D721Med (cell line): ENCODE results near the gene TGFB3.
A peak's percentile ranks its signal among the peaks of the same experiment; 100 is the strongest.
"Not testable (repeated sequence)": the region's sequence is repeated elsewhere in the genome, so short reads cannot be mapped to it uniquely, and the experiment has no call there.

Source experiments
- DNase-seq: peaks from one replicate; pipeline ENCODE4 v3.0.0; 2011; ENCODE audit warnings: low spot score; ENCODE audit not compliant: insufficient read length
- FAIRE-seq: peaks from 2 replicates; lab custom pipeline; 2011; peaks lifted over from hg19 to GRCh38; lab: Jason Lieb, UNC
- CTCF ChIP-seq: IDR thresholded peaks from 2 replicates; pipeline ENCODE4 v1.5.1; 2012; ENCODE audit warnings: mild to moderate bottlenecking, control low read depth; ENCODE audit not compliant: insufficient read depth; ENCODE audit errors: missing control alignments

TGFB3 gene

DNA sequence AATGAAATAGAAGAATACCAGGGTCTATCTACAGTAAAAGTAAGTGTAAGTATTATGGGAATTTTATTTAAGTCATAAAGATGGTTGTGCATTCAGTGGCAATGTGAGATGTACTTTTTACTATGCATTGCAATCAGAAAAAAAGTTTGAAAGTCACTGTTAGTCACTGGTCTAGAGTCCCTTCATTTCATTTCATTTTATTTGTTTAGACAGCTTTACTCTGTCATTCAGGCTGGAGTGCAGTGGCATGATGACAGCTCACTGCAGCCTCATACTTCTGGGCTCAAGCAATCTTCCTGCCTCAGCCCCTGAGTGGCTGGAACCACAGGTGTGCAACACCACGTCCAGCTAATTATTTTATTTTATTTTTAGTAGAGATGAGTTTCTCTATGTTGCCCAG lies 42.6 kb downstream of the TGFB3 start:
- FAIRE-seq (no peak), DNase-seq (no peak)
- no peak for TF ChIP-seq CTCF

DNA sequence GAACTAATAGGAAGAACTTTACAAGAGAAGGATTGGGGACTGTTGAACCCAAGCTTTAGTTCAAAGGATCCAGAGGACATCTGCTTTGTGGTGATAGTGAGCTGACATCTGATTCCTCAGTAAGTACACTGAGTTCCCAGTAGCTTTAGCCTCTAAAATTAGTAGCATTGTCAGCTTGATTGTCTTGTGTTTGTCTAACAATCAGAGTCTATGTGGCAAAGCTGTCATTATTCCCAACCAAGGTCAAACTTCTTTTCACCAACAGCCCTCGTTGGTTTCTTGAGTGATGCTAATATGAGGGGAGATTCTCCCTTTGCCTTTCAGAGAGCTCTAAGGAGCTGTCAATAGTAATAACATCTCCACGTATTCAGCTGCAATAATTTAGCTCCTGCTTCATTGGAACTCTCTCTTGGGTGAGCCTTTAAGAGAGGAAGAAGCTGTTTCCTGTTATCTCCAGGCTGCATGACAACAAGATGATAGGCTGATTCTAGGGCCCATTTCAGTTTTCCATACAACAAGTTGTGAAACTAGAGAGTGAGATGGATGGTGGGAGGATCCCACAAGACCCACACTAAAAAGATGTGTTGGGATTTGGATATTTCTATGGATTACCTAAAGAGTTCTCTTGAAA lies 46.7 kb downstream of the TGFB3 start:
- TF ChIP-seq CTCF: no peak
- DNase-seq (no peak), FAIRE-seq (no peak)

GRCh38 chr14:75933712-75934296 lies 48.0 kb downstream of the TGFB3 start:
- DNase-seq (no peak), FAIRE-seq (no peak)
- TF ChIP-seq CTCF: no peak

GRCh38 chr14:75928690-75929181 lies 53.1 kb downstream of the TGFB3 start:
- no peak for TF ChIP-seq CTCF
- no peak for DNase-seq
- FAIRE-seq: peak; percentile 84

- no peak for TF ChIP-seq CTCF
- FAIRE-seq: peak; percentile 6
- DNase-seq: no peak
Measured at GRCh38 chr14:75927564-75928087, 54.2 kb downstream of the TGFB3 start.

- DNase-seq (no peak), FAIRE-seq (peak; percentile 64)
- TF ChIP-seq CTCF: no peak
Measured at GRCh38 chr14:75926431-75927115, 55.2 kb downstream of the TGFB3 start.

DNA sequence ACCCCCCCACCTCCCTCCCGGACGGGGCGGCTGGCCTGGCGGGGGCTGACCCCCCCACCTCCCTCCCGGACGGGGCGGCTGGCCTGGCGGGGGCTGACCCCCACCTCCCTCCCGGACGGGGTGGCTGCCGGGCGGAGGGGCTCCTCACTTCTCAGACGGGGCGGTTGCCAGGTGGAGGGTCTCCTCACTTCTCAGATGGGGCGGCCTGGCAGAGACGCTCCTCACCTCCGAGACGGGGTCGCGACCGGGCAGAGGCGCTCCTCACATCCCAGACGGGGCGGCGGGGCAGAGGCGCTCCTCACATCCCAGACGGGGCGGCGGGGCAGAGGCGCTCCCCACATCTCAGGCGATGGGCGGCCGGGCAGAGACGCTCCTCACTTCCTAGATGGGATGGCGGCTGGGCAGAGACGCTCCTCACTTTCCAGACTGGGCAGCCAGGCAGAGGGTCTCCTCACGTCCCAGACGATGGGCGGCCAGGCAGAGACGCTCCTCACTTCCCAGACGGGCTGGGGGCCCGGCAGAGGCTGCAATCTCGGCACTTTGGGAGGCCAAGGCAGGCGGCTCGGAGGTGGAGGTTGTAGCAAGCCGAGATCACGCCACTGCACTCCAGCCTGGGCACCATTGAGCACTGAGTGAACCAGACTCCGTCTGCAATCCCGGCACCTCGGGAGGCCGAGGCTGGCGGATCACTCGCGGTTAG lies 56.5 kb downstream of the TGFB3 start:
- FAIRE-seq, DNase-seq: not testable (repeated sequence)

DNA sequence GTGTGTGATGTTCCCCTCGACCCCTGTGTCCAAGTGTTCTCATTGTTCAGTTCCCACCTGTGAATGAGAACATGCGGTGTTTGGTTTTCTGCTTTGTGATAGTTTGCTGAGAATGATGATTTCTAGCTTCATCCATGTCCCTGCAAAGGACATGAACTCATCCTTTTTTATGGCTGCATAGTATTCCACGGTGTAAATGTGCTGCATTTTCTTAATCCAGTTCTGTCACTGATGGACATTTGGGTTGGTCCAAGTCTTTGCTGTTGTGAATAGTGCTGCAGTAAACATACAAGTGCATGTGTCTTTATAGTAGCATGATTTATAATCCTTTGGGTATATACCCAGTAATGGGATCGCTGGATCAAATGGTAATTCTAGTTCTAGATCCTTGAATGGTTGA lies 61.4 kb downstream of the TGFB3 start:
- DNase-seq, FAIRE-seq: not testable (repeated sequence)
